HG03439 (cell line): Measurements from ENCODE around the gene ARHGAP10.
A peak's percentile ranks its signal among the peaks of the same experiment; 100 is the strongest.

Experiments used
- ATAC-seq: cut with Tn5 transposase; IDR thresholded peaks from one replicate; pipeline ENCODE4 v1.9.1; 2021; ENCODE audit warnings: mild to moderate bottlenecking, moderate library complexity; ENCODE audit not compliant: unreplicated experiment

The ARHGAP10 gene

GRCh38 chr4:147943159-147943638 lies 211.3 kb downstream of the ARHGAP10 start:
- peak; percentile 88 for ATAC-seq

- no peak for ATAC-seq
Measured at GRCh38 chr4:147944249-147944648, 212.4 kb downstream of the ARHGAP10 start.

- no peak for ATAC-seq
Measured at GRCh38 chr4:147944670-147945260, 212.9 kb downstream of the ARHGAP10 start.

- no peak for ATAC-seq
Measured at GRCh38 chr4:147948336-147948735, 216.4 kb downstream of the ARHGAP10 start.

GRCh38 chr4:147950261-147950660 lies 218.4 kb downstream of the ARHGAP10 start:
- no peak for ATAC-seq

- no peak for ATAC-seq
Measured at GRCh38 chr4:147950841-147951240, 219.0 kb downstream of the ARHGAP10 start.

GRCh38 chr4:147954850-147955249 lies 223.0 kb downstream of the ARHGAP10 start:
- no peak for ATAC-seq

- no peak for ATAC-seq
Measured at GRCh38 chr4:147955827-147956558, 224.1 kb downstream of the ARHGAP10 start.

GRCh38 chr4:147957446-147957845 lies 225.6 kb downstream of the ARHGAP10 start:
- no peak for ATAC-seq

GRCh38 chr4:147958057-147958456 lies 226.2 kb downstream of the ARHGAP10 start:
- ATAC-seq, result no peak

GRCh38 chr4:147958489-147959065 lies 226.7 kb downstream of the ARHGAP10 start:
- no peak for ATAC-seq

- no peak for ATAC-seq
Measured at GRCh38 chr4:147960971-147961370, 229.1 kb downstream of the ARHGAP10 start.

GRCh38 chr4:147963839-147964238 lies 232.0 kb downstream of the ARHGAP10 start:
- ATAC-seq, result no peak

GRCh38 chr4:147964266-147964880 lies 232.5 kb downstream of the ARHGAP10 start:
- ATAC-seq, result no peak

GRCh38 chr4:147965056-147965455 lies 233.2 kb downstream of the ARHGAP10 start:
- no peak for ATAC-seq

- ATAC-seq, result no peak
Measured at GRCh38 chr4:147965873-147966272, 234.0 kb downstream of the ARHGAP10 start.

- no peak for ATAC-seq
Measured at GRCh38 chr4:147968641-147969040, 236.8 kb downstream of the ARHGAP10 start.

GRCh38 chr4:147969573-147970385 lies 237.9 kb downstream of the ARHGAP10 start:
- ATAC-seq, result peak; percentile 49

GRCh38 chr4:147971116-147971515 lies 239.2 kb downstream of the ARHGAP10 start:
- no peak for ATAC-seq

GRCh38 chr4:147975325-147975724 lies 243.4 kb downstream of the ARHGAP10 start:
- ATAC-seq, result no peak
